Panc1 (cell line): ENCODE data around the gene CALML4. TPM values are rescaled to one million over a fixed set of nuclear protein-coding genes. Genes with fewer than 3 reads are reported as not detected.

Experiments used
- ATAC-seq: fragments of 200-7000 bp; cut with Tn5 transposase; 2 replicates; pipeline ENCODE4 v1.9.1; 2020; ENCODE audit warnings: mild to moderate bottlenecking, moderate library complexity
- BruUV-seq: library from RNA; stranded (reverse); fragments of 400-500 nt; replicated peaks from 2 replicates; lab custom pipeline; 2021; lab: Mats Ljungman, UMichigan
- CTCF ChIA-PET: fragments of 300-600 bp; sonication (Branson Sonifier 250); formaldehyde crosslinking; loops from one replicate; lab custom pipeline; 2022; ENCODE audit warnings: antibody characterized with exemption; lab: Charles Lee
- POLR2A ChIA-PET: fragments of 300-600 bp; sonication (Branson Sonifier 250); formaldehyde crosslinking; loops from one replicate; lab custom pipeline; 2022; ENCODE audit warnings: antibody characterized with exemption; lab: Charles Lee
- DNase-seq: peaks from one replicate; pipeline ENCODE4 v3.0.0-alpha.2; 2010; ENCODE audit warnings: low read depth, low spot score
- H3K27ac ChIP-seq: 2 replicates; pipeline ENCODE4 v1.5.1; 2011; ENCODE audit warnings: mild to moderate bottlenecking, low read length, inconsistent platforms
- H3K27me3 ChIP-seq: fragments of 200-500 bp; sonication (Bioruptor generic); 2 replicates; pipeline ENCODE4 v1.6.0; 2014; ENCODE audit warnings: low read length, inconsistent platforms; ENCODE audit not compliant: control insufficient read depth, insufficient read depth
- H3K36me3 ChIP-seq: fragments of 200-500 bp; sonication (Bioruptor generic); 2 replicates; pipeline ENCODE4 v1.5.1; 2014; ENCODE audit warnings: inconsistent platforms, mild to moderate bottlenecking, low read length, moderate library complexity; ENCODE audit not compliant: control insufficient read depth, insufficient read depth
- H3K4me1 ChIP-seq: 2 replicates; pipeline ENCODE4 v1.5.1; 2011; ENCODE audit warnings: inconsistent platforms, mild to moderate bottlenecking, low read length, moderate library complexity; ENCODE audit not compliant: control insufficient read depth, insufficient read depth
- H3K4me3 ChIP-seq, 2 experiments: 2 replicates each; pipeline ENCODE4 v1.5.1; 2011 to 2012; ENCODE audit warnings: low read depth in 2 of 2, low read length in 2 of 2, mild to moderate bottlenecking in 2 of 2, inconsistent platforms in 1 of 2, moderate library complexity in 1 of 2
- H3K9me3 ChIP-seq: fragments of 200-500 bp; sonication (Bioruptor generic); 2 replicates; pipeline ENCODE4 v1.5.1; 2014; ENCODE audit warnings: low read depth, mild to moderate bottlenecking, inconsistent platforms, low read length, moderate library complexity; ENCODE audit not compliant: control insufficient read depth, insufficient read depth
- POLR2AphosphoS5 ChIP-seq: IDR thresholded peaks from 2 replicates; pipeline ENCODE4 v1.6.1; 2012; ENCODE audit warnings: mild to moderate bottlenecking, low read depth, low read length, moderate library complexity
- SIN3A ChIP-seq: IDR thresholded peaks from 2 replicates; pipeline ENCODE4 v1.6.1; 2012; ENCODE audit warnings: low read depth, mild to moderate bottlenecking, low read length, moderate library complexity, borderline replicate concordance; ENCODE audit not compliant: insufficient read depth
- TCF7L2 ChIP-seq: IDR thresholded peaks from 2 replicates; pipeline ENCODE4 v1.6.1; 2011; ENCODE audit warnings: mild to moderate bottlenecking, low read depth, low read length, inconsistent platforms
- in situ Hi-C: cut with HindIII; loops from 2 replicates; pipeline ENCODE4 v1.10.0; 2016; ENCODE audit warnings: low sequenced_read_pairs, low pct_unique_long_range_greater_than_20kb
- intact Hi-C: fragments of 100-400 bp; cut with micrococcal nuclease; formaldehyde crosslinking; loops from one replicate; pipeline ENCODE4 v1.10.0; 2022; ENCODE audit not compliant: unreplicated experiment
- total RNA-seq: library from RNA; stranded (reverse); gene quantifications from one replicate; pipeline ENCODE4 v1.2.1, GENCODE V29; 2021; ENCODE audit not compliant: unreplicated experiment
- TF ChIP-seq, protein P1 (sequence below): fragments of 450-650 bp; IDR thresholded peaks from 2 replicates; pipeline ENCODE4 v1.5.1; 2017; ENCODE audit warnings: mild to moderate bottlenecking
- TF ChIP-seq, protein P2 (sequence below), 2 experiments: IDR thresholded peaks; 2 replicates each; pipeline ENCODE4 v1.6.1; 2011 to 2012; ENCODE audit warnings: low read depth in 2 of 2, control low read depth in 1 of 2, low read length in 1 of 2, mild to moderate bottlenecking in 1 of 2, moderate library complexity in 1 of 2; ENCODE audit not compliant: insufficient read depth in 1 of 2

The CALML4 gene
- total RNA-seq, 1 experiment from 2014 or later, result 5.4 TPM

DNA sequence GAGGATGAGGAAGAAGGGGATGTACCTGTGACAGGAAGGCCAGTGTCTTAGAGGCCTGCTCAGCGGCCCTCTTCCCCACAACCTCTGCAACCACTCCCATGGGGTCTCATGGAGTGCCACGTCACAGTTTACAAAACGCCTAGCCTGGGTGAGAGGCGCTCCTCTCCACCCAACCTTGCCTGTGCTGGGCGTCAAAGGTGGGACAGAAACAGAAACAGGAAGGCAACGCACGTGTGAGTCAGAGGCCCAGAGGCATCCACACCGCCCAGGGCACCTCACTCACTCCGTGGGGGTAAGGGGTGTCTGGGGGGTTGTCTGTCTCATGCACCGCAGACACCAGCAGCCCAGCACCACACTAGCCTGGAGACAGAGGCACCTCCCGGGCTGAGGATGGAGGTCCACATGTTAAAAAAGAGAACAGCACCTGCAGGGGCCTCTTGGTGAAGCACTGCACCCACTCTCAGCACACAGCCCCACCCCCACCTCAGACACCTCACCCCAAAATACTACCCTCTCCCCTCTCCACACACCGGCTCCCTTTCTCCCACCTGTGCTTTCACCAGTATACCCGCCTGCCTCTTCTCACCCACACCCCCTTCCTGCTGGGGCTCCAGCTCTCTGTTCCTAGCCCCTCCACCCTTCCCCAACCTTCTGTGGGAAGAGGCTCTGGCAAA lies 4.7 kb upstream of the CALML4 start:
- H3K27me3 ChIP-seq, result no peaks in the 10 kb centered on the region
- BruUV-seq, result no TSS peak
- in situ Hi-C loops, result no loop called here
- no peaks in the 10 kb centered on the region for H3K9me3 ChIP-seq
- H3K36me3 ChIP-seq, result no peaks in the 10 kb centered on the region
- ChIA-PET POLR2A (interaction anchor here (0.6 kb wide), 1 partner anchor 217 kb away, joined by 7 read pairs; no protein-coding TSS in a partner anchor), CTCF (interaction anchor here (0.6 kb wide), 1 partner anchor 15 kb away, joined by 9 read pairs; no protein-coding TSS in a partner anchor)
- intact Hi-C loops, result no loop called here
- ATAC-seq (no peak), DNase-seq (no peak)
- no peak overlapping the region for H3K4me3 ChIP-seq
- H3K4me1 ChIP-seq, result peaks cover 10% of the 10 kb centered on the region
- H3K27ac ChIP-seq, result no peak overlapping the region
- TF ChIP-seq, protein P1, sequence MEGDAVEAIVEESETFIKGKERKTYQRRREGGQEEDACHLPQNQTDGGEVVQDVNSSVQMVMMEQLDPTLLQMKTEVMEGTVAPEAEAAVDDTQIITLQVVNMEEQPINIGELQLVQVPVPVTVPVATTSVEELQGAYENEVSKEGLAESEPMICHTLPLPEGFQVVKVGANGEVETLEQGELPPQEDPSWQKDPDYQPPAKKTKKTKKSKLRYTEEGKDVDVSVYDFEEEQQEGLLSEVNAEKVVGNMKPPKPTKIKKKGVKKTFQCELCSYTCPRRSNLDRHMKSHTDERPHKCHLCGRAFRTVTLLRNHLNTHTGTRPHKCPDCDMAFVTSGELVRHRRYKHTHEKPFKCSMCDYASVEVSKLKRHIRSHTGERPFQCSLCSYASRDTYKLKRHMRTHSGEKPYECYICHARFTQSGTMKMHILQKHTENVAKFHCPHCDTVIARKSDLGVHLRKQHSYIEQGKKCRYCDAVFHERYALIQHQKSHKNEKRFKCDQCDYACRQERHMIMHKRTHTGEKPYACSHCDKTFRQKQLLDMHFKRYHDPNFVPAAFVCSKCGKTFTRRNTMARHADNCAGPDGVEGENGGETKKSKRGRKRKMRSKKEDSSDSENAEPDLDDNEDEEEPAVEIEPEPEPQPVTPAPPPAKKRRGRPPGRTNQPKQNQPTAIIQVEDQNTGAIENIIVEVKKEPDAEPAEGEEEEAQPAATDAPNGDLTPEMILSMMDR, result no peak
- TF ChIP-seq, protein P2, sequence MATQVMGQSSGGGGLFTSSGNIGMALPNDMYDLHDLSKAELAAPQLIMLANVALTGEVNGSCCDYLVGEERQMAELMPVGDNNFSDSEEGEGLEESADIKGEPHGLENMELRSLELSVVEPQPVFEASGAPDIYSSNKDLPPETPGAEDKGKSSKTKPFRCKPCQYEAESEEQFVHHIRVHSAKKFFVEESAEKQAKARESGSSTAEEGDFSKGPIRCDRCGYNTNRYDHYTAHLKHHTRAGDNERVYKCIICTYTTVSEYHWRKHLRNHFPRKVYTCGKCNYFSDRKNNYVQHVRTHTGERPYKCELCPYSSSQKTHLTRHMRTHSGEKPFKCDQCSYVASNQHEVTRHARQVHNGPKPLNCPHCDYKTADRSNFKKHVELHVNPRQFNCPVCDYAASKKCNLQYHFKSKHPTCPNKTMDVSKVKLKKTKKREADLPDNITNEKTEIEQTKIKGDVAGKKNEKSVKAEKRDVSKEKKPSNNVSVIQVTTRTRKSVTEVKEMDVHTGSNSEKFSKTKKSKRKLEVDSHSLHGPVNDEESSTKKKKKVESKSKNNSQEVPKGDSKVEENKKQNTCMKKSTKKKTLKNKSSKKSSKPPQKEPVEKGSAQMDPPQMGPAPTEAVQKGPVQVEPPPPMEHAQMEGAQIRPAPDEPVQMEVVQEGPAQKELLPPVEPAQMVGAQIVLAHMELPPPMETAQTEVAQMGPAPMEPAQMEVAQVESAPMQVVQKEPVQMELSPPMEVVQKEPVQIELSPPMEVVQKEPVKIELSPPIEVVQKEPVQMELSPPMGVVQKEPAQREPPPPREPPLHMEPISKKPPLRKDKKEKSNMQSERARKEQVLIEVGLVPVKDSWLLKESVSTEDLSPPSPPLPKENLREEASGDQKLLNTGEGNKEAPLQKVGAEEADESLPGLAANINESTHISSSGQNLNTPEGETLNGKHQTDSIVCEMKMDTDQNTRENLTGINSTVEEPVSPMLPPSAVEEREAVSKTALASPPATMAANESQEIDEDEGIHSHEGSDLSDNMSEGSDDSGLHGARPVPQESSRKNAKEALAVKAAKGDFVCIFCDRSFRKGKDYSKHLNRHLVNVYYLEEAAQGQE (IDR thresholded peaks at IDR 0.05; ENCODE audit: insufficient read depth in 1 of 2, low read depth in 2 of 2, low read length in 1 of 2), result no peak
- TF ChIP-seq SIN3A, result no peak

DNA sequence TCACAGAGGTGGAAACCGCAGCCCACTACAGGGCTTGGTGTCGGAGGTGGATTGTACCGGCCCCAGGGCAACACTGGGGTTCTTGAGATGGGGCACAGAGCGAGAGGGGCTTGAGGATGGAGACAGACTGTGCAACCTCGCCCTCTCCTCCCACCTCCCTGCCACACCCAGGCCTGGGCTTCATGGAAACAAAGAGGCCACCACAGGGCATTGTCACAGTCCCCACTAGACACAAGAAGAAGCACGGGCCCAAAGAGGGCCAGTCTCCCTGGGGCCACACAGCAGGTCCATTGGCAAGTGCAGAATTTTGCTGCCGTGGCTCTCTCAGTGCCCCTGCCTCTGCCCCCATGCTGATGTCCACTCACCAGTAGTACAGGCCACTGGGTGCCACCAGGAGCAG lies 4.1 kb upstream of the CALML4 start:
- ChIA-PET POLR2A (interaction anchor here (0.6 kb wide), 1 partner anchor 217 kb away, joined by 7 read pairs; no protein-coding TSS in a partner anchor), CTCF (no interaction called here)
- Histone ChIP-seq H3K27me3 (no peaks in the 10 kb centered on the region), H3K36me3 (no peaks in the 10 kb centered on the region), H3K9me3 (no peaks in the 10 kb centered on the region), H3K4me1 (peaks cover 11% of the 10 kb centered on the region), H3K4me3 (no peak overlapping the region), H3K27ac (no peak overlapping the region)
- intact Hi-C loops, result no loop called here
- no peak for TF ChIP-seq POLR2AphosphoS5
- TF ChIP-seq, protein P2 (IDR thresholded peaks at IDR 0.05; ENCODE audit: insufficient read depth in 1 of 2, low read depth in 2 of 2, low read length in 1 of 2), result no peak
- TF ChIP-seq, protein P1, result no peak
- no peak for TF ChIP-seq TCF7L2
- no peak for TF ChIP-seq SIN3A
- no TSS peak for BruUV-seq
- ATAC-seq (no peak), DNase-seq (no peak)
- in situ Hi-C loops, result no loop called here
